D721Med (cell line): ENCODE data around the gene ABHD18.
A peak's percentile ranks its signal among the peaks of the same experiment; 100 is the strongest.
"Not testable (repeated sequence)": the region's sequence is repeated elsewhere in the genome, so short reads cannot be mapped to it uniquely, and the experiment has no call there.

Experiments
- DNase-seq: peaks from one replicate; pipeline ENCODE4 v3.0.0; 2011; ENCODE audit warnings: low spot score; ENCODE audit not compliant: insufficient read length
- FAIRE-seq: peaks from 2 replicates; lab custom pipeline; 2011; peaks lifted over from hg19 to GRCh38; lab: Jason Lieb, UNC
- TF ChIP-seq, protein P1 (sequence below): IDR thresholded peaks from 2 replicates; pipeline ENCODE4 v1.5.1; 2012; ENCODE audit warnings: mild to moderate bottlenecking, control low read depth; ENCODE audit not compliant: insufficient read depth; ENCODE audit errors: missing control alignments

Gene ABHD18

DNA sequence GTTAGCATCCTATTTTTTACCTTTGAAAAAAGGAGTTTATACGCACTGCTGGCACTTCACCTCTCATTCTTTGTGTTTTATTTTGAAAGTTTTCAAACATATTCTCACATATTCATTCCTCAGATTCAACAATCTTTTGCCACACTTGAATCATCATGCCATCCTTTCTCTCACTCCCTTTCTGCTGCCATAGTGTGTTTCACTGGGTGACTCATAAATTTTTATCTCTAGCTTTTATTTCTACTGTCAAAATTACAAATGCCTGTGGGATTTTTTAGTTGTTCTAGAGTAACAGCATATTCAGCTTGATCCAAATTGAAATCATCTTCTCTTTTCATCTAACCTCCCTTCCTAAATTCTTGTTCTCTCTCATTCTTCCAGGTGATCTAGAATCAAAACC lies 28.2 kb upstream of the ABHD18 start:
- FAIRE-seq (no peak), DNase-seq (no peak)
- TF ChIP-seq, protein P1, sequence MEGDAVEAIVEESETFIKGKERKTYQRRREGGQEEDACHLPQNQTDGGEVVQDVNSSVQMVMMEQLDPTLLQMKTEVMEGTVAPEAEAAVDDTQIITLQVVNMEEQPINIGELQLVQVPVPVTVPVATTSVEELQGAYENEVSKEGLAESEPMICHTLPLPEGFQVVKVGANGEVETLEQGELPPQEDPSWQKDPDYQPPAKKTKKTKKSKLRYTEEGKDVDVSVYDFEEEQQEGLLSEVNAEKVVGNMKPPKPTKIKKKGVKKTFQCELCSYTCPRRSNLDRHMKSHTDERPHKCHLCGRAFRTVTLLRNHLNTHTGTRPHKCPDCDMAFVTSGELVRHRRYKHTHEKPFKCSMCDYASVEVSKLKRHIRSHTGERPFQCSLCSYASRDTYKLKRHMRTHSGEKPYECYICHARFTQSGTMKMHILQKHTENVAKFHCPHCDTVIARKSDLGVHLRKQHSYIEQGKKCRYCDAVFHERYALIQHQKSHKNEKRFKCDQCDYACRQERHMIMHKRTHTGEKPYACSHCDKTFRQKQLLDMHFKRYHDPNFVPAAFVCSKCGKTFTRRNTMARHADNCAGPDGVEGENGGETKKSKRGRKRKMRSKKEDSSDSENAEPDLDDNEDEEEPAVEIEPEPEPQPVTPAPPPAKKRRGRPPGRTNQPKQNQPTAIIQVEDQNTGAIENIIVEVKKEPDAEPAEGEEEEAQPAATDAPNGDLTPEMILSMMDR, result no peak

DNA sequence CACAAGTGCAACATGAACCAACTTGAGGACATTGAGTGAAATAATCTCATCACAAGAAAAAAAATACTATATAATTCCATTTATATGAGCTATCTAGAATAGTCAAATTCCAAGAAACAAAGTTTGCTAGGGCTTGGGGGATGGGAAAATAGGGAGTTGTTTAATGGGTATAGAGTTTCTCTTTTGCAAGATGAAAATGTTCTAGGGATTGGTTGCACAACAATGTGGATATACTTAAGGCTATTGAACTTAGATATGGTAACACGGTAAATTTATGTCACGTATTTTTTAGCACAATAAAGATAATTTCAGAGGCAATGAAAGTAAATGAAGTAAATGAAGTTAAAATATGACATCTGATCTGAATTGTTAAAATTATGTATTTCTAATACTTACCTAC lies 8.1 kb upstream of the ABHD18 start:
- TF ChIP-seq, protein P1, result no peak
- FAIRE-seq, result peak; percentile 61

DNA sequence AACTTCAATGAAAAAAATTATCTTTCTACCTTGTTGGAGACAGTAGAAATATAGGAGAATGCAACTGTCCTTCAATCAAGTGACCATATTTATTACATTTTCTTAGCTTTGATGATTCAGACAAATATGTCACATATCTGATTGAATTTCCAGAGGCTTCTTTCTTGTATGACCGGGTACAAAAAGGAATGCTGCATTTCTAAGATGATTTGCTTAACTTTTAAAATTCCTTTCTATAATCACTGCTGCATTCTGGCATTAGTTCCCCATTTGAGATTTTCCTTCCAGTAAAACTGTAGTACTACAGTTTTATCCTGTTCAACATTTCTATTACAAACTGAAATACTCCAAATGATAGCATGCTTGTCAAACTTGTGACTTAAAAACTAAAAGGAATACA lies 5.4 kb upstream of the ABHD18 start:
- TF ChIP-seq, protein P1, result no peak
- FAIRE-seq, result no peak
- no peak for DNase-seq

More for the DNA sequence above, 8.1 kb upstream of the ABHD18 start:
- DNase-seq, result no peak

DNA sequence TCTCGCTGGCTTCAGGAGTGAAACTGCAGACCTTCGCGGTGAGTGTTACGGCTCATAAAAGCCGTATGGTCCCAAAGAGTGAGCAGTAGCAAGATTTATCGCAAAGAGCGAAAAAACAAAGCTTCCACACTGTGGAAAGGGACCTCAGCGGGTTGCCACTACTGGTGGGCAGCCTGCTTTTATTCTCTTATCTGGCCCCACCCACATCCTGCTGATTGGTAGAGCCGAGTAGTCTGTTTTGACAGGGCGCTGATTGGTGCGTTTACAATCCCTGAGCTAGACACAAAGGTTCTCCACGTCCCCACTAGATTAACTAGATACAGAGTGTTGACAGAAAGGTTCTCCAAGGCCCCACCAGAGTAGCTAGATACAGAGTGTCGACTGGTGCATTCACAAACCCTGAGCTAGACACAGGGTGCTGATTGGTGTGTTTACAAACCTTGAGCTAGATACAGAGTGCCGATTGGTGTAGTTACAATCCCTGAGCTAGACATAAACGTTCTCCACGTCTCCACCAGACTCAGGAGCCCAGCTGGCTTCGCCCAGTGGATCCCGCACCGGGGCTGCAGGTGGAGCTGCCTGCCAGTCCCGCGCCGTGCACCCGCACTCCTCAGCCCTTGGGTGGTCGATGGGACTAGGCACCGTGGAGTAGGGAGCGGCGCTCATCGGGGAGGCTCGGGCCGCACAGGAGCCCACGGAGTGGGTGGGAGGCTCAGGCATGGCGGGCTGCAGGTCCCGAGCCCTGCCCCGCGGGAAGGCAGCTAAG lies 1.4 kb upstream of the ABHD18 start:
- not testable (repeated sequence) for DNase-seq, FAIRE-seq

DNA sequence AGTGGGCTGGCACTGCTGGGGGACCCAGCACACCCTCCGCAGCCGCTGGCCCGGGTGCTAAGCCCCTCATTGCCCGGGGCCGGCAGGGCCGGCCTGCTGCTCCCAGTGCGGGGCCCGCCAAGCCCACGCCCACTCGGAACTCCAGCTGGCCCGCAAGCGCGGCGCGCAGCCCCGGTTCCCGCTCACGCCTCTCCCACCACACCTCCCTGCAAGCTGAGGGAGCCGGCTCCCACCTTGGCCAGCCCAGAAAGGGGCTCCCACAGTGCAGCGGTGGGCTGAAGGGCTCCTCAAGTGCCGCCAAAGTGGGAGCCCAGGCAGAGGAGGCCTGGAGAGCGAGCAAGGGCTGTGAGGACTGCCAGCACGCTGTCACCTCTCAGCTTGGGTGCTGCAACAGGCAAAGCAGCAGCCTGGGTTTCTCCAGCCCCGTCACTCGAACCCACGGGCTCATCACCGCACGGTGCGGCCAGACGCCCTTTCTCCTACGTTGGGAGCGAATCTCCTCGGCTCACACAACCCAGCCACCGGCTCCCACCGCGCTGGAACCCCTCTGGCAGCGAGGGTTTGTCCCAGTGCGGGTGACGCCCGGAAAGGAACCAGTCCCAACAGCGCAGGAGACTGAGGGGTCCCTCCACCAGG lies 662 bp upstream of the ABHD18 start:
- not testable (repeated sequence) for DNase-seq, FAIRE-seq

DNA sequence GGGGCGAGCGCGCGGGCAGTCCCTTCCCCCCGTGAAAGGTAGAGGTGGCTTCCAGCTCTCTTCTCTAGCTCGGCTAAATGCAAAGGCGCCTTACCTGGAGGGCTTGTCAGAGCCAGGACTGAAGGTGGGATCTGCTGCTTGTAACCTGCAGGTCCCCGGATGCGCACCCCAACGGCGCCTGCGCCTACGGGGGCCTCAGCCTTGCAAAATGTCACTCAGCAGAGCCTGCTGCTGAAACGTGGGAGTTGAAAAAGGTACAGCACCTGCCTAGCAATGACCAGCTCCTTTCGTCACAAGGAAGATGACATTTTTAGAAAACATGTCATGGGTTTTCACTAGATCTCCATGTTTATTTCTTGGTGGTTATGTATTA lies 583 bp downstream of the ABHD18 start:
- FAIRE-seq, result no peak
- TF ChIP-seq, protein P1, result no peak
- peak; percentile 29 for DNase-seq

DNA sequence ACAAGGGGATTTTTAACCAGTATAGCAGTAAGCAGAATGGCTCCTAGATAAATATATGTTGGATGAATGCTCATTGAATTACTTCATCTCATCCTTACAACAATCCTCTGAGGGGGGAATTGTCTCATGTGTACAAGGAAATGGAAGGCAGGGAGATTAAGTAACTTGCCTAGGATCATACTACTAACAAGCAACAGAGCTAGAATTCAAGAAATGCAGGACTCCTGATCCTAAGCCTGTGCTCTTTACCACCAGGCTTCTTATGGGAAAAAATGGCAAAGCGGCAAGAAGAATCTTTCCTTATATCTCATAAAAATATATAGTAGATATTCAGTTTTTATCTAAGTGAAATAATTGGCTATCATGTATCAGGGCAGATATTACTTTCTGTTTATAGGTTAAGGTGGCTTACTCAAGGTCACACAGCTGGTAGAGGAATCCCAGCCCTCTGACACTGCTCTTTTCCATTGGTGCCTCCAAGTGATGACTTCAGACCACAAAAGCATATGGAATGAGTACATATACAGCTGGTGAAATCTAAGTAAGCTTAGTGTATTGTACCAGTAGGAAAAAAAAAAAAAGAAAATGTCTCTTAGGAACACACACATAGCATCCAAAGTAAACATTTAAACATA lies 2.1 kb downstream of the ABHD18 start:
- DNase-seq (no peak), FAIRE-seq (no peak)
- TF ChIP-seq, protein P1, result no peak

DNA sequence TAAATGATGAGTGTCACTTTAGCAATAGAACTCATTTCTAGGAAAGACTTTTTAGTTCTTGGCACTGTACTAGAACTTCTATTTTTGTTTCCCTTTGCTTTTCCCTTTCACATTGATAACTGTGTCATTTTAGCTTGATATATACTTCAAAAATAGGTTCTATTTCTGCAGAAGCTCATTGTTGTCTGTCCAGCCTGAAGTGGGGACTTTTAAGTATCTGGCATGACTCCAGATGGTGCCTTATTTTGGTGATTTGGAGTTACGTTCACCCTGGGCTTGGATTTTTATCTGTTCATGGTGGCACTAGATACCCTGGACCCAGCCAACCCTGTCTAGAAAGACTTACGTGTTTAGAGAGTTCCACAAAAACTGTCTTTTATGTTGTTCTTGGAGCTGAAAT lies 3.4 kb downstream of the ABHD18 start:
- TF ChIP-seq, protein P1, result no peak
- FAIRE-seq, result no peak
- no peak for DNase-seq

DNA sequence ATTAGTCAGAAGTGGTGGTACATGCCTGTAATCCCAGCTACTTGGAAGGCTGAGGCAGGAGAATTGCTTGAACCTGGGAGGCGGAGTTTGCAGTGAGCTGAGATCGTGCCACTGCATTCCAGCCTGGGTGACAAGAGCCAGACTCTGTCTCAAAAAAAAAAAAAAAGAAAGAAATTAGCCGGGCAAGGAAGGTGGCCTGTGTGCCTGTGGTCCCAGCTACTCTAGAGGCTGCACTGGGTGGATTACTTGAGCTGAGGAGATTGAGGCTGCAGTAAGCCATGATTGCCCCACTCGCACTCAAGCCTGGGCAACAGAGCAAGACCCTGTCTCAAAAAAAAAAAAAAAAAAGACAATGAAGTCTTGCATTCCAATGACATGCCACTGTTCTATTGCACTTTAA lies 5.7 kb downstream of the ABHD18 start:
- FAIRE-seq, DNase-seq: not testable (repeated sequence)
